ENCODE measurements around the gene DAPK1. TPM values are rescaled to one million over a fixed set of nuclear protein-coding genes. Genes with fewer than 3 reads are reported as not detected.

Gene DAPK1
- total and polyA plus RNA-seq, 4 donors: 33.0 to 301 (median 94.1) TPM

GRCh38 chr9:87590996-87591395 lies 93.3 kb downstream of the DAPK1 start:
- no peak overlapping the region for H3K27ac ChIP-seq (ENCODE audit: low read depth in 1 of 2, low read length in 1 of 2)
- WGBS, 2 donors: 93 to 95% methylated on average over 2 of the region's 2 CpGs

DNA sequence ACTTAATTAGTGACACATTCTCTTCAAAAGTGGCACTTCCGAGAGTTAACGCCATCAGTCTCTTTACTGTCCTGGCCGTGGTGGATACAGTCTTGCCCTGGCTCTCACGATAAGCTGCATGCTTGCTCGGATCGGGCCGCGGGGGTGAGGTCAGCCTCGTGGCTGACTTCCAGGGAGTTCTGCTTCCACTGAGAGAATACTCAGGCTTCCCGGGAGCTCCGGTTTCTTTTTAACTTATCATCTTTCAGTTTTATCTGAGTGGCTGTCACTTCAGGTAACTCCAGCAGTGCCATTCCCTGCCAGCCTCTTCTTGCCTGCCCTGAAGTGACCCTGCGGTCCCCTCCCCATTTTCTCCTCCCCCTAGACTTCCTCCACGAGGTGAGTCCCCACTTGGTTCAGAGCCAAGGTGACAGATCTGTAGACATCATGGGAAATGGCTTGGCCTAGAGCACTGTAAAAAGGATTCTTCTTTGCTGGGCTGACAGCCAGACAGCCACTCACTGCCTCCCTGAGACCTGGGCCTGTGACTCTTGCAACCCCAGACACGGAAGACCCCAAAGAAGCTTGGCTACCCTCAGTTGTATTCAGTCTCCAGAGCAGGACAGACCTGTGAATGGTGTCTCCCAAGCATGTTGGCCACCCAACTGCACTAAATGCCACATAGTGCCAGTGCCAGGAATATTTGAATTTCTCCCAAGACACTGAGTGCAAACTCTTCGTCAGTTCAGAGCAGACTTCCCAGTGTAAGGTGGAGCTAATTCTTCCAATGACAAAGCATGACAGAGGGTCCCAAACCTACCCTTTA lies 95.1 kb downstream of the DAPK1 start:
- Histone ChIP-seq H3K27ac (ENCODE audit: low read depth in 1 of 2, low read length in 1 of 2) (peak overlapping the region; percentile 5 to 62), H3K4me3 (no peak overlapping the region), H3K36me3 (ENCODE audit: control insufficient read depth in 4 of 4, insufficient read depth in 4 of 4, low read length in 4 of 4) (peaks cover 0 to 2% (median 0%) of the 10 kb centered on the region in 4 donors), H3K9ac (ENCODE audit: insufficient read depth in 1 of 2, low read length in 2 of 2) (peak overlapping the region in 1 of 2 donors; percentile 26), H3K4me1 (ENCODE audit: control insufficient read depth in 5 of 5, insufficient read depth in 5 of 5, low read length in 5 of 5) (peaks cover 12 to 65% (median 49%) of the 10 kb centered on the region in 5 donors), H3K27me3 (ENCODE audit: control insufficient read depth in 3 of 3, insufficient read depth in 3 of 3, low read length in 2 of 3) (no peaks in the 10 kb centered on the region), H3K9me3 (ENCODE audit: control insufficient read depth in 4 of 4, insufficient read depth in 3 of 4, low read length in 3 of 4) (no peaks in the 10 kb centered on the region)
- DNase-seq: peak; percentile 79 to 83 (median 80)
- no peak for ATAC-seq (ENCODE audit: insufficient read depth, low FRiP score)
- TF ChIP-seq, protein P1, sequence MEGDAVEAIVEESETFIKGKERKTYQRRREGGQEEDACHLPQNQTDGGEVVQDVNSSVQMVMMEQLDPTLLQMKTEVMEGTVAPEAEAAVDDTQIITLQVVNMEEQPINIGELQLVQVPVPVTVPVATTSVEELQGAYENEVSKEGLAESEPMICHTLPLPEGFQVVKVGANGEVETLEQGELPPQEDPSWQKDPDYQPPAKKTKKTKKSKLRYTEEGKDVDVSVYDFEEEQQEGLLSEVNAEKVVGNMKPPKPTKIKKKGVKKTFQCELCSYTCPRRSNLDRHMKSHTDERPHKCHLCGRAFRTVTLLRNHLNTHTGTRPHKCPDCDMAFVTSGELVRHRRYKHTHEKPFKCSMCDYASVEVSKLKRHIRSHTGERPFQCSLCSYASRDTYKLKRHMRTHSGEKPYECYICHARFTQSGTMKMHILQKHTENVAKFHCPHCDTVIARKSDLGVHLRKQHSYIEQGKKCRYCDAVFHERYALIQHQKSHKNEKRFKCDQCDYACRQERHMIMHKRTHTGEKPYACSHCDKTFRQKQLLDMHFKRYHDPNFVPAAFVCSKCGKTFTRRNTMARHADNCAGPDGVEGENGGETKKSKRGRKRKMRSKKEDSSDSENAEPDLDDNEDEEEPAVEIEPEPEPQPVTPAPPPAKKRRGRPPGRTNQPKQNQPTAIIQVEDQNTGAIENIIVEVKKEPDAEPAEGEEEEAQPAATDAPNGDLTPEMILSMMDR (IDR thresholded peaks at IDR 0.05; ENCODE audit: control extremely low read depth, extremely low read depth): no peak
- WGBS, 2 donors: 34 to 62% methylated on average over 15 of the region's 15 CpGs

More at GRCh38 chr9:87590996-87591395, 93.3 kb downstream of the DAPK1 start:
- no peaks in the 10 kb centered on the region for H3K27me3 ChIP-seq (ENCODE audit: control insufficient read depth in 3 of 3, insufficient read depth in 3 of 3, low read length in 2 of 3)
- TF ChIP-seq, protein P1 (IDR thresholded peaks at IDR 0.05; ENCODE audit: control extremely low read depth, extremely low read depth): no peak
- H3K4me1 ChIP-seq (ENCODE audit: control insufficient read depth in 5 of 5, insufficient read depth in 5 of 5, low read length in 5 of 5): peaks cover 5 to 50% (median 31%) of the 10 kb centered on the region in 5 donors
- ATAC-seq (ENCODE audit: insufficient read depth, low FRiP score) (no peak), DNase-seq (no peak)
- H3K4me3 ChIP-seq: no peak overlapping the region
- H3K36me3 ChIP-seq (ENCODE audit: control insufficient read depth in 4 of 4, insufficient read depth in 4 of 4, low read length in 4 of 4): peaks cover 0 to 3% (median 0%) of the 10 kb centered on the region in 4 donors
- no peaks in the 10 kb centered on the region for H3K9me3 ChIP-seq (ENCODE audit: control insufficient read depth in 4 of 4, insufficient read depth in 3 of 4, low read length in 3 of 4)
- H3K9ac ChIP-seq (ENCODE audit: insufficient read depth in 1 of 2, low read length in 2 of 2): no peak overlapping the region

- Histone ChIP-seq H3K9ac (ENCODE audit: insufficient read depth in 1 of 2, low read length in 2 of 2) (no peak overlapping the region), H3K36me3 (ENCODE audit: control insufficient read depth in 4 of 4, insufficient read depth in 4 of 4, low read length in 4 of 4) (peaks cover 0 to 2% (median 0%) of the 10 kb centered on the region in 4 donors), H3K4me1 (ENCODE audit: control insufficient read depth in 5 of 5, insufficient read depth in 5 of 5, low read length in 5 of 5) (peaks cover 12 to 68% (median 55%) of the 10 kb centered on the region in 5 donors), H3K9me3 (ENCODE audit: control insufficient read depth in 4 of 4, insufficient read depth in 3 of 4, low read length in 3 of 4) (no peaks in the 10 kb centered on the region), H3K27me3 (ENCODE audit: control insufficient read depth in 3 of 3, insufficient read depth in 3 of 3, low read length in 2 of 3) (no peaks in the 10 kb centered on the region), H3K4me3 (no peak overlapping the region), H3K27ac (ENCODE audit: low read depth in 1 of 2, low read length in 1 of 2) (peak overlapping the region; percentile 5 to 61)
- 58 to 62% methylated on average over 5 of the region's 5 CpGs for WGBS, 2 donors
- ATAC-seq (ENCODE audit: insufficient read depth, low FRiP score) (no peak), DNase-seq (peak in 2 of 3 donors; percentile 51 to 59)
- TF ChIP-seq, protein P1 (IDR thresholded peaks at IDR 0.05; ENCODE audit: control extremely low read depth, extremely low read depth): no peak
These were observed 95.8 kb downstream of the DAPK1 start for GRCh38 chr9:87593359-87593980.

All from lung (tissue), 12 donors.